ENCODE data around the gene LYRM1.
A peak's percentile ranks its signal among the peaks of the same experiment; 100 is the strongest.
"Not testable (repeated sequence)": the region's sequence is repeated elsewhere in the genome, so short reads cannot be mapped to it uniquely, and the experiment has no call there.

Gene LYRM1

DNA sequence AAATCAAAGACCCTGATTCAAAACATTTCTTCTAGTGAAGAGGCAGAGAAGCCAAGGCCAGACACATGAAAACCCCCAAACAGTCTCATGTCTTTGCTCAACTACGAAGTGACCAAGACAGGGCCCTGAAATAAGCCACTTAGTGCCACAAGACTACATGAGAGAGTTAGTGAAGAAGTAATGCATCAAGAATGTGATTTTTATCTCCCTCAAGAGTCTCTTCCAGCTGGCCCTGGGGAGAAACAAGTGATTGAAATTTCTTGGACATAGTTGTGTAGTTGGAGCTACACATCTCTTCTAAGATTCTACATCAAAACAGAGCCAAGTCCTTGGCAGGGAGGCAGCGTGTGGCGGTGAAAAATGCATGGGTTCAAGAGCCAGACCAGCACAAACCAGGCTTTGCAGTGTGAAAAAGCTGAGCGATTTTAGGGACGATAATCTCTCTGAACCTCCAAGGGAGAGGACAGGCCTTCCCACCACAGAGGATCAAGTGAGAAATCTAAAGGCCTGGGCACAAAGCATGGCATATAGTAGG lies 30.6 kb downstream of the LYRM1 start:
- DNase-seq = no peak

DNA sequence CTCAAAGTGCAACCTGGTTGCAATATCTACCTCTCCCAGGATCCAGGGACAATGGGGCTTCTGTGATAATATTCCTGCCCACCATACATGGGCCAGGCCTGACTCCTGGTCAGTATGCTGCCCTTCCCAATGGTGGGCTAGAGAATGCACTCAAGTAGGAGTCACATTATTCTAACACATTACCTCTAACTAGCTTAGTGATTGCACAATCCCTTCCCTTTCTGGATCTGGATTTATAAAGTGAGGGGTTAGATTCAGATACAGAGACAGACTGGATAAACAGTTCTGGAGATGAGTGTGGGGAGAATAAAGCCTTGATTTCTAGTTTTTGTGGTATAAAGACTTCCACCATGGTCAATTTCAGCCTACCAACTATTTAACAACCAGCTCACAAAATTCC lies 33.0 kb downstream of the LYRM1 start:
- no peak for DNase-seq

- DNase-seq = no peak
Observed at GRCh38 chr16:20937736-20938135, 37.2 kb downstream of the LYRM1 start.

GRCh38 chr16:20938426-20938825 lies 37.9 kb downstream of the LYRM1 start:
- no peak for DNase-seq

DNA sequence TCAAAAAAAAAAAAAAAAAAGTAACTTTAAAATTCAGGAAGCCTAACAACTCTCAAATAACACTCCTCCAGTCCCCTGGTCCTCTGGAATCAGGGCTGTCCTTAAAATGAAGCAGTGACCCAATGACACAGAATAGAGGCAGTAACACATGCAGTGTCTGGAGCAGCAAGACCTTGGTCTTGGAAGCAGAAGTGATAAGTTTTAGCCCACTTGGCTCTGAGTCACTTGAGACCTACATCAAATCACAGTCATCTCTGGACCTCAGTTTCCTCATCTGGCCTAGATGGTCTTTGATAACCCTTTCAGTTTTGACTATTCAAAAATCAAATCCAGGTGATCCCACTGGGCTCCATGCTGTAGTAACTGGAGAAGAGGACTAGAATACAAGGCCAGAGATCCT lies 39.0 kb downstream of the LYRM1 start:
- no peak for DNase-seq

DNA sequence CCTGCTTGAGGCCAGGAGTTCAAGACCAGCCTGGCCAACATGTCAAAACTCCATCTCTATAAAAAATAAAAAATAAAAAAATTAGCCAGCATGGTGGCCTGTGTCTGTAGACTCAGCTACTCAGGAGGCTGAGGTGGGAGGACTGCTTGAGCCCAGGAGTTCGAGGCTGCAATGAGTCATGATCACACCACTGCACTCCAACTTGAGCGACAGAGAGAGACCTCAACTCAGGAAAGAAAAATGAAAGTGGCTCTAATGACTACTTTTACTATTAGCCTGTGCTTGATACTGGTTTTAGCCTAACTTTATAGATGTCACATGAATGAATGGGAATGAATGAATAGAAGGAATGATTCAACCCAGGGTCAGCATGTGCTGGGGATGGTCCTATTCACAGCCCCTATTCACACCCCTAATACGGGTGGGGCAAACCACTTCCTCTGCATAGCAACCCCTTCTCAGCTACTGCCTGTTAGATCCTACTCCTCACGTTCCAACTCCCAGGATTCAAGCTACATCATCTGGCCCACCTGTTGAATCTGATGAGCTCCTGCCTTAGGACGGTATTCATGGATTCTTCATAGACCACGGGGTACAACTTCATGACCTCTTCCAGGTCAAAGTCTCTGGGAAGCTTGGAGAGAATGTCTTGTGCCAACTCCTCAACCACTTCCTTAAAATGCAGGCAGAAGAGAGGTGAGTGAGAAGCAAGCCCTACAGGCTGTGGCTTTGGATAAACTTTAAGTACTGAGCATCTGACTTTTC lies 40.5 kb downstream of the LYRM1 start:
- no peak for DNase-seq

GRCh38 chr16:20941636-20941926 lies 41.0 kb downstream of the LYRM1 start:
- DNase-seq = no peak

GRCh38 chr16:20942256-20942655 lies 41.7 kb downstream of the LYRM1 start:
- no peak for DNase-seq

DNA sequence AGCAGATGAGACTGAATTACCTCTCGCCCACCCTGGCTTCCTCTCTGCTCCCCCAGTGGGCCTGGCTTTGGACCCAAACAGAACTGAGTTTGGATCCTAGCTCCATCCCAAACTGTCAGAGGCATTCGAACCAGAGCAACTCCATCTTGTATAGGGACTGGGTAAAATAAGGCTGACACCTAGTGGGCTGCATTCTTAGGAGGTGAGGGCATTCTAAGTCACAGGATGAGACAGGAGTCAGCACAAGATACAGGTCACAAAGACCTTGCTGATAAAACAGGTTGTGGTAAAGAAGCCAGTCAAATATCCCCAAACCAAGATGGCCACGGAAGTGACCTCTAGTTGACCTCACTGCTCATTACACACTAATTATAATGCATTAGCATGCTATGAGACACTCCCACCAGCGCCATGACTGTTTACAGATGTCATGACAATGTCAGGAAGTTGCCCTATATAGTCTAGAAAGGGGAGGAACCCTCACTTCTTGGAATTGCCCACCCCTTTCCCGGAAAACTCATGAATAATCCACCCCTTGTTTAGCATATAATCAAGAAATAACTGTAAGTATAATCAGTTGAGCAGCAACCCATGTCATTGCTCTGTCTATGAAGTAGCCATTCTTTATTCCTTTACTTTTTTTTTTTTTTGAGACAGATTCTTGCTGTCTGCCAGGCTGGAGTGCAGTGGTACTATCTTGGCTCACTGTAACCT lies 44.4 kb downstream of the LYRM1 start:
- no peak for DNase-seq

- not testable (repeated sequence) for DNase-seq
Observed at GRCh38 chr16:20945575-20945875, 45.0 kb downstream of the LYRM1 start.

DNA sequence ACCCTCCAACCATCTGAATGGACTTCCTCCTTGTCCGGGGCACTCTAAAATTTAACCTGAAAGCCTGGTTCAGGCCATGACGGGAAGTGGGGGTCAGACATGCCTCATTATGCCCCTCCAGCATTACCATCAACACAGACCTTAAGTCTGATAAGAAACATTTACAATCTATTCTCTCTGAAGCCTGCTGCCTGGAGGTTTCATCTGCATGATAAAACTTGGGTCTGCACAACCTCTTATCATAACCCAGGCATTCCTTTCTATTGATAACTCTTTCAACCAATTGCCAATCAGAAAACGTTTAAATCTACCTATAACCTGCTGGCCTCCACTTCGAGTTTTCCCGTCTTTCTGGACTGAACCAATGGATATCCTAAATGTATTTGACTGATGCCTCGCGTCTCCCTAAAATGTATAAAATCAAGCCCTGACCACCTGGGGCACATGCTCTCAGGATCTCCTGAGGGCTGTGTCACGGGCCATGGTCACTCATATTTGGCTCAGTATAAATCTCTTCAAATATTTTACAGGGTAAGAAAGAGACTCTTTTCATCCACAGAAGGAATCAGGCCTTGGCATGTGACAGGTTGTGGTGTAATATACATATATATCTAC lies 45.6 kb downstream of the LYRM1 start:
- DNase-seq = no peak

GRCh38 chr16:20948444-20948843 lies 47.9 kb downstream of the LYRM1 start:
- DNase-seq = no peak

- DNase-seq = no peak
Observed at GRCh38 chr16:20949660-20950059, 49.1 kb downstream of the LYRM1 start.

DNA sequence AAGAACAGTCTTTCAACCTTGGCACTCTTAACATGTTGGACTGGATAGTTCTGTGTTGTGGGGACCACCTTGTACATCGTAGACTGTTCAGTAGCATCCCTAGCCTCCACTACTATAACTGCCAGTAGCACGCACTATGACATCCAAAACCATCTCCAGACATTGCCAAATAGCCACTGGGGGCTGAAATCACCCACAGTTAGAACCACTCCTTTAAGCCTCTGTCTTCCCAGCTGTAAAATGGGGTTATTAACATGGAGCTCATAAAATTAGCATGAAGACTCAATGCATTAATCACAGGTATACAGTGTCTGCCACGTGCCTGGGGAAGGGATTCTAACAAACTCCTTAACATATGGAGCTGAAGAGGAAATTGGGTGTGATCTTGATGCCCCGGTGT lies 49.7 kb downstream of the LYRM1 start:
- DNase-seq = no peak

- DNase-seq = no peak
Observed at GRCh38 chr16:20952139-20952920, 51.8 kb downstream of the LYRM1 start.

DNA sequence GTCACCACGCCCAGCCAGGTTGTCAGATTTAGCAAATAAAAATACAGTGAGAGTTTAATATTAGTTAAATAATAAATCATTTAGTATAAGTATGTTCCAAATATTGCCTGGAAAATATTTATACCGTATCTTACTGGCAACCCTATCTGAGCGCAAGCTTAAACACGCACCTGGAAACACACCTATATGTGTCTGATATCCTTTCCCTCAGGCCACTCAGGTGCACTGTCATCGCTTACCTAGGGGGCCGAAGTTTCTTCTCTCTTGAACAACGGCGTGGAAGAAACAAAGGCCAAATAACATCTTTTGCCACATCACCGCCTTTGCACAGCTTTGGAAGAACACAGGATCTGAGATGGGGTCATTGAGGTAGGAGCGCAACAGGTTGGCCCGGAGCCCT lies 54.0 kb downstream of the LYRM1 start:
- DNase-seq = no peak

DNA sequence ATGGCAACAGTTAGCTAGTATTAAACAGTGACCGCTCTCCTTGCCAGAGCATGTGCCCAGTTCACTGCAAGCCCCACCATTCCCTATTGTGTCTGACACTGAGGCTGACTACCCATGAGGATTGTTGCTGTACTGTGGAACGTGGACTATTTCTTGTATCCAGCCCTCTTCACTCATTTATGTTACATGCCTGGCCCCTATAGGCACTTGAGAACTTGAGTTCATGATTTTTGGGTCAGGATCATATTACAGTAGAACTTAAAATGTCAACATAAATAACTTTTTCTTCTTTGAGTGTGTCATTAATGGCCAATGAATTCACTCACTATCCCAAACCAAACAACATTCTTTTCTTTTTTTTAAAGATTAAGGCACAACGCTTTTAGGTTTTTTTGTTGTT lies 55.7 kb downstream of the LYRM1 start:
- DNase-seq = no peak

DNA sequence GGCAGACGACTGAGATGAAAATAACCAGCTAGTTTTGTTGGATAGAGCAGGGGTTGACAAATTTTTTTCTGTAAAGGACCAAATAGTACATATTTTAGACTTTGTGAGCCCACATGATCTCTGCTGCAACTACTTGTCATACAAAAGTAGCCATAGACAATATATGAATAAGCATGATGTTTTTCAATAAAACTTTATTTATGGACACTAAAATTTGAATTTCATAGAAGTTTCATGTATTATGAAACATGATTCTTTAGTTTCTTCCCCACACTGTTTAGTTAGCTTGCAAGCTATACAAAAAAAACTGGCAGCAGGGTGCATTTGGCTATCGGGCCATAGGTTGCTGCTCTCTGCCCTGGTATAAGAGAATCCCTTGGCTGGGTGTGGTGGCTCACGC lies 56.6 kb downstream of the LYRM1 start:
- DNase-seq = no peak

GRCh38 chr16:20960899-20961298 lies 60.3 kb downstream of the LYRM1 start:
- no peak for DNase-seq

DNA sequence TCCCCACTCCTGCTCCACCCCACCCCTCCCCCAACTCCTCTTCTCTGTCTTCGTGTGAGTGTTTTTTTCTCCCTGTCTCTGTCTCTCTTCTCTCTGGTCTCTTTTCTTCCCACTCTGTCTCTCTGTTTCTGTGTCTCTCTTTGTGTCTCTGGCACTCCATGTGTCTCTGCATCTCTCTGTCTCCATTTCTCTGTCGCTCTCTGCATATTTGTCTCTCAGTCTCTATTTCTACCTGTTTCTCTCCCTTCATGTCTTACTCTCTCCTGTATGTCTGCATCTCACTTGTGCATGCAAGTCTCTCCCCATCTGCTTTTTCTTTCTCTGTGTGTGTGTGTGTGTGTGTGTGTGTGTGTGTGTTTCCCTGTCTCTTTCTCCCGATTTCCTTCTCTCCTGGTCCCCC lies 68.2 kb downstream of the LYRM1 start:
- no peak for DNase-seq

DNA sequence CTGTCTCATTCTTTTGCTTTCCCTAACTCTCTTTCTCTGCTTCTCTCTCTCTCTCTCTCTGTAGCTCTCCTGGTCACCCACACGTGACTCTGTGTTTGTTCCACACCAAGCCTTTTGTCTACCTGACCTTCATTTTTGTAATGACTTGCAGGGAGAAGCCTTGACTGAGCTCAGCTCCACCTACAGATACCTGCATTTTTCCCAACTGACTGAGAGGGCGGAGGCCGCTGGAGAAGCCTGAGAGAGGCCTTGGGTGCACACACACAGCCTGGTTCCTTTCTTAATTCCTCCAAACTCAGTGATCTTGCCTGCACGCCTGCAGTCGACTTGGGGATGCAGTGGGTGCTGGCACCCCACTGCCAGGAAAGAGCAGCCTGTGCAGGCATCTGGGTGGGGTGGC lies 68.8 kb downstream of the LYRM1 start:
- DNase-seq = peak in 15 of 56 donors; percentile 1 to 41 (median 6)

DNA sequence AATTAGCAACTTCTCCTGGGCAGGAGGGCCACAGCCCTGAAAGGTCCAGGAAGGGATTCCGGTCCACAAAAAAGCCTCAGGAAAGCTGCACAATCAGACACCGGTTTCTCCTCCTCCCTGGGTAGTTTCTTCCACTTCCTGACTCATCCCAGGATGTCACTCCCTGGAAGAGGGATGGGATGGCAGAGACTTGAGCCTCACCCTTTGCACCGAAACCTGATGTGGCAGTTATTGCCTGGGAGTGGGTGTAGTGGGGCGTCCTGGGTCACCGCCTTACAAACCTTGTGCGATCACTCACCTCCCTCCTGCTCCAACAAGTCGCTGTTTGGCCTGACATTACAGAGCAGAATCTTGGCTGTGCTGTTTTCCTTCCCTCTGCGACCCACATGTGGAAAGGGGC lies 70.8 kb downstream of the LYRM1 start:
- DNase-seq = no peak
